ENCODE measurements around the gene FAM81A.
"Not testable (repeated sequence)": the region's sequence is repeated elsewhere in the genome, so short reads cannot be mapped to it uniquely, and the experiment has no call there.

The FAM81A gene

DNA sequence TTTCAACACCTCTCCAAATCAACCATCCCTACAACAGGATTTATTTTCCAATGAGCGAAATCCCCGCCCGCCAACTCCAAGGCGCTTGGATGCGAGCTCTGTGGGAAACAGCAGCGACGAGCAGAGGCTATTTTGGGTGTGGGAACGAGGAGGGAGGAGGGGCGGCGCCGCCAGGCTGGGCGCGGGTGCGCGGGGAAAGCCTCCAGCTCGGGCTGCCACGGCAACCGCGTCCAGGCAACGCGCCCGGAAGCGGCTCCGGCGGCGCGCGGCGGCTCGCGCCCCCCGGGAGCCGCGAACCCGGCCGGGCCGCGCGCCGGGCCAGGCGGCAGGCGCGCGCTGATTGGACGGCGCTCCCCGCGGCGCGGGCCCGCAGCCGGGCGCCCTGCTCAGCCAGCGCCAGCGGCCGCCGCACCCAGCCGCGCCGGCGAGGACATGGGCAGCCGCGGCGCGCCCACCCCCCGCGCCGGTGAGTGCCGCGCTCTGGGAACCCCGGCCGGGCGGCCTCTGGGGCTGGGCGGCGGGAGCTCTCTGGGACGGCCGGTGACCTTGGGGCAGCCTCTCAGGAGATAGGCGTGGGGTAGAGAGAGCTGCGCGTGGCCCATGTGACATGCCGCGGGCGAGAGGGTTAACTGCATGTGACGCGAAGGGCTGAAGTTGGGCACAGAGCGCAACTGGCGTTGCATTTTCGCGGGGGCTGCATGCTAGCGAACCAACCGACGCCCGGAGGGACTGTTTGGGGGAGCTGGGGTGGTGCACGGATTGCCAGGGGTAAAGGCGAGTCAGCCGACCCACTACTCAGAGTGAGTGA lies at the start of gene FAM81A:
Gene FAM81A, plus strand, starts transcription at position 370 of the 808 bp plus-strand sequence. CDS start 20,441 bp downstream, outside the sequence.
- DNase-seq, result peak; percentile 62

GRCh38 chr15:59388670-59389069 lies 49.3 kb upstream of the FAM81A start:
- DNase-seq, result no peak

- DNase-seq, result no peak
Measured at GRCh38 chr15:59392299-59392698, 45.7 kb upstream of the FAM81A start.

DNA sequence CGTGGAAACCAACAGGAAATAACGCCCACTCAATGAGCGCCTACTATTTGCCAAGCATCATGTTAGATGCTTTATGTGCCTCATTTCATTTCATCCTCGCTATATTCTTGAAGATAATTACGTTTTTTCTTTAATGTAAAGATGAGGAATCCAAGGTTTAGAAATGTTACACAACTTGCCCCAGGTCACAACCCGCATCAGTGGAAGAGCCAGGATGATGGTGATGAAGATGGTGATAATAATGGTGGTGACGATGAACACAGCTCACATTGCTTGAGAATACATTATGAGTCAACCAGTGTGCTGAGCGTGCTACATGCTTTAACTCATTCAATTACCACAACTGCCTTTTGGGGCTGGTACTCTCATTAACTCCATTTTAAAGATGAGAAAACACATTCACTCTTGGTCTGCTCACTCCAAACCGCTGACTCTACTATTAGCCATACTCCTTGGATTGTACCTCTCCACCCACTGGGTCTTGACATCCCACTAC lies 43.8 kb upstream of the FAM81A start:
- no peak for DNase-seq

GRCh38 chr15:59396211-59396610 lies 41.8 kb upstream of the FAM81A start:
- no peak for DNase-seq

GRCh38 chr15:59396679-59397078 lies 41.3 kb upstream of the FAM81A start:
- DNase-seq, result no peak

GRCh38 chr15:59398220-59398619 lies 39.8 kb upstream of the FAM81A start:
- DNase-seq, result no peak

DNA sequence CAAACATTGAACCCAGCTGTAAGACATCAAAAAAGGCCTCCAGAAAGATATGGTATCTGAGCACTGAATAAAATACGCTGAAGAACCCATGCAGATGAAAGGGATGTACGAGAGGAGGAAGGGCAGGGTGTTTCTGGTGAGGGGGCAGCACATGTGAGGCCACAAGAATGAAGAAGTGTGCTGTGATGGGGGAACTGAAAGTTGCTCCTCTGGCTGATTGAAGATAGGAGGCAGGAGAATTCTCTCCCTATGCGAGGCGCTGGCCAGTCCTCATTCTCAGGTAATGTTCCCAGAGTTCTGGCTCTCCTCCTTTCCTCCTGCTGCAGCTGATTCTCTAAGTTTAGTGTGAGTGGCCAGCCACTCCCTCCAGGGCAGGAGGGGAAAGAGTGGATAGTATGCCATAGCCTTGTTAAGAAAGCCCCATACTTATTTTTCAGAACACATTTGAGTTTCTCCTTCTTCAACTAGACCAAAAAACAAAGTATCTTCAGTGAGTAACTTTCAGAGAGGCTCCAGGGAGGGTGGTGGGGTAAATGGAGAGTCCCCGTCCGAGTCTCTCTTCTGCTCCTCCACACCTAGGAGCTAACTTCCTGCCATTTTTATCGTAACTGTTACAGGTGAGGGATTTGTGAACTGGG lies 38.4 kb upstream of the FAM81A start:
- DNase-seq, result peak; percentile 83

- no peak for DNase-seq
Measured at GRCh38 chr15:59400103-59400813, 37.7 kb upstream of the FAM81A start.

DNA sequence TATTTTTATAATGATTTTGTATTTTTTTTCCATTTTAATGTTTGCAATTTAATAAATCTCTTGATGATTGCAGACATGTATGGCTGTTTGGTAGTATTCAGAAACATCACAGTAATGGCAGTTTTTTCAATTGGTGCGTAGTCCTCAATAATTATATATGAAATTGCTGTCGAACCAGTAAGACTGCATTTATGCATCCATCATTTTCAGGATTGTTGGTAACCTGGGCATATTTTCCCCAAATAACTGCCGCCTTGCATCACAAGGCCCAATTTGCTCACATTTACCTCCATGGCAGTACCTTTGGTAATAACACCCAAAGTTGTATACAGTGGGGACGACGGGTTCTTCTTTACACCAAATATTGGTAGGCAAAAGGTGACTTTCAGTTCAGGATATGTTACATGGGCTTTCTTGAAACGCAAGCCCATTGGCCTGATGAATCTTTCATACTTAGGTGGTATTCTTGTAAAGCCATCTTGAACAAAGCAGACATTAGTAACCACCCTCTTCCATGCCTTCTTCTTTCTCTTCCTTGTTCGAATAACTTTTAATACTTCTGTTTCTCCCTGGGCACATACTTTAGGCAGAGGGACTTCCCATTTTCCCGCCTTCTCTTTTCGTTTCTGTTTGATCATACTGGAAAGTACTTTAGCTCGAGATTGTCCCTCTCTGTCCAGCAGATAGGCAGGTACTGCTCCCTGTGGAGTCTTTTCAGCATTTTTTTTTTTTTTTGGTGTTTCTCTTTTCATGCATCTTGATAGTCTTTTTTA lies 36.7 kb upstream of the FAM81A start:
- DNase-seq, result not testable (repeated sequence)

DNA sequence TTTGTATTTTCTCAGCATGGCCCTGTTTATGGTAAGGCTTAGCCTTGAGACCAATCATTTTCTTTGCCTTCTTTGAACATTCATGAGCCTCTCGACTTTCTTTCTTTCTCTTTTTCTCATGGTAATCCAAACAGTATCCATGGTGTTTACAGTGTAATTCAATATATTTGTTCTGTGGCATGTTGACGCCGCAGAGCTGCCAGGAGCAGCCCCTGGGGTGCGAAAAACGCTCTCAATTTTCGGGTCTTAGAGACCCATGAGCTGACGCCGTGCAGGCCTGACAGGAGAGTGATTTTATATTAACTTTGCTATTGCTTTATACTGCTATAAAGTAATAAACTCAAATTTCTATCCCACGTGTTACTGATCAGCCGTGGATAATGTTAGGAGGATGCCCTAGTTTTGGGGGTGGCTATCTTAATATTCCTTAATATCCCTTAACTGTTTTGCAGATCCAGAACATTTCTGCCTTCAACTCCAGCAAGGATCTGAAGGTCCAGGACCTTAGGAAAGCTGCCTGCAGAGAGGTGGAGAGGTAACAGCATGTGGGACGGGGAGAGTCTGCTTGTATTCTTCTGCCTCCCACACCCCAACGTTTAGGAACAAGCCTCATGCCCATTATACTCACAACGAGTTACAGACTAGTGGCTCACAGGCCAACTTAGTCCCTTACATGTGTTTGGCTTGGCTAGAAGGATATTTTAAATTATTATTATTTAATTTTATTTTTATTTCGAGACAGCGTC lies 36.0 kb upstream of the FAM81A start:
- no peak for DNase-seq

- no peak for DNase-seq
Measured at GRCh38 chr15:59405079-59405478, 32.9 kb upstream of the FAM81A start.

DNA sequence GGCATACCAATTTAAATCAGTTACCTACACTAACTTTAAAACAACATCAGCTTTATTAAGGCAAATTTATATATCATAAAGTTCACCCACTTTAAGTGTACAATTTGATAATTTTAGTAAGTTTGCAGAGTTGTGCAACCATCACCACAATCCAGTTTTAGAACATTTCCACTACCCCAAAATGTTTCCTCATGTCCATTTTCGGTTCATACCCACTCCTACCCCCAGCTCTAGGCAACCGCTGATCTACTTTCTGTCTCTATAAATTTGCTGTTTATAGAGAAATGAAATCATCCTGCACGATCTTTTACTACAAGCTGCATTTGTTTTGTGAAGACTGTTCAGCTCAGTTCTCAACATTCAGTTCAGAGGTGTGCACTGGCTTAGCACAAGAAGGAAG lies 31.5 kb upstream of the FAM81A start:
- no peak for DNase-seq

DNA sequence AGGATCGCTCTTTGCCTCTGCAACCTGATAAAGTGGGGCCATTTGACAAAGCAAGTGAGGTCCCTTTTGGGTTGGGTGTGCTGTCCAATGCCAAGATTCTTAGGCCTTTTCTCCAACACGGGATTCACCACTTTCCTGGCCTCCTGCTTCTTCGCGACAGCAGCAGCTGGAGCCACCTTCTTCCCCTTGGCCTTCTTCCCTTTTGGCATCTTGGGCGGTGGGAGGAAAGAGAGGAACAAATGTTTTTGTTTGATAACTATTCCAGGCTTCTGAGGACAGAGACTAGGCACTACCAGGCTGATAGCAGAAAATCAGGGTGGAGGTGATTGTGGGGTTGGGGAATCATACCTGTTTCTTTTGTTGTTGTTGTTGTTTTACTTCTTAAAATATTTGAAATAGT lies 30.0 kb upstream of the FAM81A start:
- no peak for DNase-seq

DNA sequence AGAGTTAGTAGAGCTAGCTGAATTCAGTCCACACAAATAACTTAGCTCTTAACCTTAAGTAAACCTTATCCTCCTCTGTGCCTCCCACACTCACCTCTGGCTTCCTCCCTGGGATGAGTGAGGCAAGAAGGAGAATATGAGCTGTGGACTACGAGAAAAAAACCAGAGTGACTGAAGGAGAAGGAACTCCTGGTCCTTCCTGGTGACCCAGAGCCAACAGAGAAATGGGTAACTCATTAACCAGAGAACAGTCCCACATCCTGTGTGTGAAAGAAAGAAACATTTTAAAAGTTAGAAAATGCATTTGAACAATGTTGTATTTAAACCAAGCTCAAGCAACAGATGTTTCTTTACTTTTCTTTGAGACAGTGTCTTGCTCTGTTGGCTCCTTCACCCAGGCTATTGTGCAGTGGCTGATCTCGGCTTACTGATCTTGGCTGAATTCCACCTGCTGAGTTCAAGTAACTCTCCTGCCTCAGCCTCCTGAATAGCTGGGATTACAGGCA lies 27.5 kb upstream of the FAM81A start:
- no peak for DNase-seq

- no peak for DNase-seq
Measured at GRCh38 chr15:59413577-59413976, 24.4 kb upstream of the FAM81A start.

DNA sequence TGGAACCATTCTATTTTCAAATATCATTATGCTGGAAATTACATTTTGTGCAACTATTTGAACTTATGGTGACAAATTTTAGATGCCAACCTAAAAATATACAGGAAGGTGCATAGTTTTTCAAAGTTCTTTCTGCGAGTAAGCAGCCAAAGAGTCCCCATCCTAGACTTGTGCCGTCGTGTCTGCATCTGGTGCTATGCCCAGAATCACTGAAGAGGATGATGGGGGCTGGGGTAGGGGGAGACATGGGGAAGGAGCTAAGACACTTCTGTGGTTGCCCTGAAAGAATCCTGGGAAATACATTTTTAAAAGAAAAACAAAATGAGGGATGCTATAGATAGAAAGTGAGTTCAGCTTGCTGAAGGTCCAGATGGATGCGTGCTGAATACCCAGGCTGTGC lies 21.2 kb upstream of the FAM81A start:
- DNase-seq, result no peak

GRCh38 chr15:59419170-59419569 lies 18.8 kb upstream of the FAM81A start:
- DNase-seq, result no peak

DNA sequence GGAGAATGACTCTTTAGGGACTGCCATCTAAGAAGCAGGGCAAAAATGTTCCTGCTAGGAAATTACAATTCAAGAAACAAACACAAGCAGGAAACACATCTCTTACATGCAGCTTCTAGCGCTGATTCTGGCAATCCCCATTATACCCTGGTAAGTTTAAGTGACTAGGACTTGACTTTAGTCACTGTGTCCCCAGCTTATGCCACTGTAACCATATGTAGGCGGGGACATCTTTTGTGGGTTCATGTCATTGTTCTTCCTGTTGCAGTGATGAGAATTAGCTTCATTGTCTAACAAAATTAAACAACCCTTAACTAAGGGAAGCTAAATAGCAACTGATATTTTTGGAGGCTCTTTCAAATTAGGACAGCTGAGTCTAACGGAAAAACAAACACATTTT lies 17.9 kb upstream of the FAM81A start:
- no peak for DNase-seq

DNA sequence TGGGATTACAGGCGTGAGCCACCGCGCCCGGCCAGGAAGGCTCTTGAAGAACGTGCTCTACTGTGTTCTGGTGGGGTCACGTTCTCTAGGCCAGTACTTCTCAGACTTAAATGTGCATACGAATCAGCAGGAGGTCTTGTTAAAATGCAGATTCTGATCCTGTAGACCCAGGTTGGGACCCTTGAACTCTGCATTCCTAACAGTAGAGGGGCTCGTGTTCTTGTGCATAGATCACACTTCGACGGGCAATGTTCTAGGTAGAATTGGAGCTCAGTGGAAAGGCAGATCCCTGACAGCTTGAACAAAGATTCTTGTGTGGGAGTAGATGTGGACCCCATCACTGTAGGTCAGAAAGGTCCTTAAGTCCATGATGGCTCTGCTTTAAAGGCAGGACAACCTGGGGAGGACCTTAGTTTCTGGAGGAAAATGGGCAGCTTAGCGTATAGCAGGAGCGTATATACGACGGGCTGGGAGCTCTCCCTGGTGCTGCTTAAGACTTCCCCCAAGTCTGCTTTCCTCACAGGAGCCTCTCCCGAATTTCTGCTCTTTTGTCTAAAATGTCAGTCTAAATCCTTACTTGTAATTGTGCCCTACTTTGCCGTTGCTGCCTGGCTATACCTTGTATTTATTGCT lies 16.9 kb upstream of the FAM81A start:
- DNase-seq, result no peak

GRCh38 chr15:59424616-59425015 lies 13.4 kb upstream of the FAM81A start:
- DNase-seq, result no peak
